Endothelial cell of umbilical vein (primary cell): ENCODE data around the gene TAF11L10. TPM values are rescaled to one million over a fixed set of nuclear protein-coding genes. Genes with fewer than 3 reads are reported as not detected.
"Not testable (repeated sequence)": the region's sequence is repeated elsewhere in the genome, so short reads cannot be mapped to it uniquely, and the experiment has no call there.

Experiments
- BruUV-seq: library from RNA; stranded (reverse); fragments of 400-500 nt; replicated peaks from 2 replicates; lab custom pipeline; 2021; lab: Mats Ljungman, UMichigan
- CTCF ChIA-PET: fragments of 300-600, 350-600 bp; sonication (Branson Sonifier 250); formaldehyde crosslinking; loops from one replicate; lab custom pipeline; 2021; ENCODE audit warnings: antibody characterized with exemption, inconsistent platforms; lab: Charles Lee
- POLR2A ChIA-PET: fragments of 300-600, 350-600 bp; sonication (Branson Sonifier 250); formaldehyde crosslinking; loops from one replicate; lab custom pipeline; 2021; ENCODE audit warnings: antibody characterized with exemption, inconsistent platforms; lab: Charles Lee
- DNase-seq: peaks from one replicate; pipeline ENCODE4 v3.0.0-alpha.2; 2011; ENCODE audit warnings: low read depth, low spot score
- FAIRE-seq: peaks from 2 replicates; lab custom pipeline; 2011; peaks lifted over from hg19 to GRCh38; lab: Jason Lieb, UNC
- H2AFZ ChIP-seq: 2 replicates; pipeline ENCODE4 v1.6.0; 2012; ENCODE audit warnings: low read depth, low read length, control low read depth, inconsistent platforms
- H3K27ac ChIP-seq: 2 replicates; pipeline ENCODE4 v1.5.1; 2011; ENCODE audit warnings: low read depth, mild to moderate bottlenecking, control low read depth, low read length, moderate library complexity; ENCODE audit not compliant: insufficient read depth
- H3K27me3 ChIP-seq, 2 experiments: 2 replicates each; pipeline versions ENCODE4 v1.6.0 to v1.6.1; 2011; ENCODE audit warnings: low read length in 2 of 2, mixed read lengths in 1 of 2; ENCODE audit not compliant: control insufficient read depth in 2 of 2, insufficient read depth in 2 of 2
- H3K36me3 ChIP-seq, 2 experiments: 2 replicates in 1 of 2; 3 replicates in 1 of 2; pipeline ENCODE4 v1.5.1; 2011; ENCODE audit warnings: low read length in 2 of 2, mild to moderate bottlenecking in 1 of 2, moderate library complexity in 1 of 2; ENCODE audit not compliant: control insufficient read depth in 2 of 2, insufficient read depth in 2 of 2; ENCODE audit errors: extremely low read depth in 1 of 2
- H3K4me1 ChIP-seq: 3 replicates; pipeline ENCODE4 v1.5.1; 2011; ENCODE audit warnings: mild to moderate bottlenecking, low read length; ENCODE audit not compliant: control insufficient read depth, insufficient read depth; ENCODE audit errors: extremely low read depth
- H3K4me2 ChIP-seq: 2 replicates; pipeline ENCODE4 v1.6.1; 2011; ENCODE audit warnings: low read length, control low read depth, mixed read lengths; ENCODE audit not compliant: insufficient read depth
- H3K4me3 ChIP-seq, 3 experiments: fragments of 200-600 bp in 1 of 3; sonication (generic), shearing (Covaris generic) in 1 of 3; replicated peaks in 1 of 3; 2 replicates each; pipeline ENCODE4 v1.5.1; 2011 to 2016; ENCODE audit warnings: control low read depth in 3 of 3, low read length in 3 of 3, mild to moderate bottlenecking in 2 of 3, inconsistent platforms in 1 of 3, low read depth in 1 of 3, moderate library complexity in 1 of 3; ENCODE audit not compliant: insufficient read depth in 1 of 3
- H3K79me2 ChIP-seq: 2 replicates; pipeline ENCODE4 v1.6.0; 2012; ENCODE audit warnings: low read length, inconsistent platforms; ENCODE audit not compliant: control insufficient read depth, insufficient read depth
- H3K9ac ChIP-seq: replicated peaks from 2 replicates; pipeline ENCODE3; 2011; ENCODE audit warnings: low read length, control low read depth; ENCODE audit not compliant: insufficient read depth; ENCODE audit errors: extremely low read depth
- H3K9me1 ChIP-seq: replicated peaks from 3 replicates; pipeline ENCODE4 v1.6.0; 2011; ENCODE audit warnings: mild to moderate bottlenecking, low read length; ENCODE audit not compliant: control insufficient read depth, insufficient read depth; ENCODE audit errors: extremely low read depth
- H3K9me3 ChIP-seq: replicated peaks from 2 replicates; pipeline ENCODE4 v1.5.1; 2012; ENCODE audit warnings: low read length, inconsistent platforms; ENCODE audit not compliant: control insufficient read depth, insufficient read depth
- H4K20me1 ChIP-seq: replicated peaks from 2 replicates; pipeline ENCODE3; 2011; ENCODE audit warnings: mild to moderate bottlenecking, low read length; ENCODE audit not compliant: control insufficient read depth, insufficient read depth; ENCODE audit errors: extremely low read depth
- dilution Hi-C: fragments of 300-500 bp; cut with MboI; formaldehyde crosslinking; loops from one replicate; pipeline ENCODE4 v1.15.0; 2019; ENCODE audit warnings: low sequenced_read_pairs; ENCODE audit not compliant: extremely low pct_ligation_motif_present
- intact Hi-C: fragments of 100-400 bp; cut with micrococcal nuclease; formaldehyde crosslinking; loops from one replicate; pipeline ENCODE4 v1.10.0; 2022
- polyA plus RNA-seq, 4 experiments: library from polyadenylated mRNA; depleted of rRNA in 3 of 4; stranded (reverse) in 3 of 4; unstranded in 1 of 4; fragments of >200 nt; gene quantifications; 2 replicates each; pipeline versions ENCODE4 v1.2.1 to v1.2.3, GENCODE V29; 2011 to 2012; ENCODE audit warnings: missing spikeins in 1 of 4
- small RNA-seq: library from RNA; depleted of rRNA; stranded (forward); fragments of <200 nt; gene quantifications from one replicate; pipeline ENCODE3, GENCODE V24; 2012; ENCODE audit warnings: low replicate concordance, low read depth; ENCODE audit not compliant: insufficient read depth, insufficient read length
- total RNA-seq: library from RNA; stranded (reverse); gene quantifications from 2 replicates; pipeline ENCODE4 v1.2.3, GENCODE V29; 2021

Gene TAF11L10
- total and polyA plus RNA-seq, 2 donors (not counting 3 experiments of a cell fraction or from before 2014, with no cell fraction given): not detected

- BruUV-seq, POLR2A ChIA-PET, H3K4me2 ChIP-seq, FAIRE-seq, H3K79me2 ChIP-seq, DNase-seq, H3K9ac ChIP-seq, dilution Hi-C loops, H3K27ac ChIP-seq, H3K36me3 ChIP-seq, intact Hi-C loops, H3K9me3 ChIP-seq, H2AFZ ChIP-seq, H3K27me3 ChIP-seq, H4K20me1 ChIP-seq, H3K4me3 ChIP-seq, H3K9me1 ChIP-seq, CTCF ChIA-PET, H3K4me1 ChIP-seq: not testable (repeated sequence)
Measured at GRCh38 chr5:17590860-17591259, 6.8 kb downstream of the TAF11L10 start, which contains the start of gene TAF11L8. Gene TAF11L8 (minus strand): TSS chr5:17590960.

- BruUV-seq, POLR2A ChIA-PET, H4K20me1 ChIP-seq, H3K4me2 ChIP-seq, H3K9me1 ChIP-seq, H3K9ac ChIP-seq, H3K79me2 ChIP-seq, H2AFZ ChIP-seq, H3K9me3 ChIP-seq, H3K27me3 ChIP-seq, dilution Hi-C loops, H3K27ac ChIP-seq, CTCF ChIA-PET, H3K36me3 ChIP-seq, H3K4me1 ChIP-seq, FAIRE-seq, DNase-seq, H3K4me3 ChIP-seq, intact Hi-C loops: not testable (repeated sequence)
Measured at GRCh38 chr5:17585658-17586057, 12.0 kb downstream of the TAF11L10 start, which contains the start of gene TAF11L7. Gene TAF11L7 (minus strand): TSS chr5:17585758.

Small RNA genes within 50 kb of the gene (small RNA-seq; reads per million reads assigned to genes)
- gene AC233724.1 (not detected), gene AC233724.3 (not detected), gene AC233724.4 (not detected), gene AC233724.6 (not detected), gene AC233724.7 (not detected)

Other genes starting within 250 kb of the TAF11L10 start
- gene TAF11L2, start 99.6 kb downstream of the TAF11L10 start, total RNA-seq: not detected in 2 replicates
- gene TAF11L2, start 99.6 kb downstream of the TAF11L10 start, polyA plus RNA-seq: not detected in 2 replicates
- gene TAF11L3, start 79.5 kb downstream of the TAF11L10 start, total RNA-seq: not detected in 2 replicates
- gene TAF11L3, start 79.5 kb downstream of the TAF11L10 start, polyA plus RNA-seq: not detected in 2 replicates
- gene TAF11L4, start 76.0 kb downstream of the TAF11L10 start, total RNA-seq: not detected in 2 replicates
- gene TAF11L4, start 76.0 kb downstream of the TAF11L10 start, polyA plus RNA-seq: not detected in 2 replicates
- not detected in 2 replicates for gene TAF11L5, start 72.6 kb downstream of the TAF11L10 start, total RNA-seq
- gene TAF11L5, start 72.6 kb downstream of the TAF11L10 start, polyA plus RNA-seq: not detected in 2 replicates
- not detected in 2 replicates for gene TAF11L6, start 69.2 kb downstream of the TAF11L10 start, total RNA-seq
- gene TAF11L6, start 69.2 kb downstream of the TAF11L10 start, polyA plus RNA-seq: not detected in 2 replicates
- gene TAF11L7, start 12.1 kb downstream of the TAF11L10 start, total RNA-seq: not detected in 2 replicates
- gene TAF11L7, start 12.1 kb downstream of the TAF11L10 start, polyA plus RNA-seq: not detected in 2 replicates
- gene TAF11L8, start 6.9 kb downstream of the TAF11L10 start, total RNA-seq: not detected in 2 replicates
- not detected in 2 replicates for gene TAF11L8, start 6.9 kb downstream of the TAF11L10 start, polyA plus RNA-seq
- not detected in 2 replicates for gene TAF11L9, start 3.4 kb downstream of the TAF11L10 start, total RNA-seq
- gene TAF11L9, start 3.4 kb downstream of the TAF11L10 start, polyA plus RNA-seq: not detected in 2 replicates
- not detected in 2 replicates for gene TAF11L11, start 6.4 kb upstream of the TAF11L10 start, total RNA-seq
- gene TAF11L11, start 6.4 kb upstream of the TAF11L10 start, polyA plus RNA-seq: not detected in 2 replicates
- not detected in 2 replicates for gene TAF11L12, start 12.6 kb upstream of the TAF11L10 start, total RNA-seq
- gene TAF11L12, start 12.6 kb upstream of the TAF11L10 start, polyA plus RNA-seq: not detected in 2 replicates
- not detected in 2 replicates for gene TAF11L13, start 34.3 kb upstream of the TAF11L10 start, total RNA-seq
- not detected in 2 replicates for gene TAF11L13, start 34.3 kb upstream of the TAF11L10 start, polyA plus RNA-seq
- not detected in 2 replicates for gene TAF11L14, start 36.6 kb upstream of the TAF11L10 start, total RNA-seq
- gene TAF11L14, start 36.6 kb upstream of the TAF11L10 start, polyA plus RNA-seq: not detected in 2 replicates